GM12801 (cell line): ENCODE measurements around the gene NLGN4X.

Experiments
- CTCF ChIP-seq: IDR thresholded peaks from one replicate; pipeline ENCODE4 v1.5.1; 2011; ENCODE audit warnings: control low read depth; ENCODE audit not compliant: insufficient read length; ENCODE audit errors: extremely low read depth

NLGN4X gene

DNA sequence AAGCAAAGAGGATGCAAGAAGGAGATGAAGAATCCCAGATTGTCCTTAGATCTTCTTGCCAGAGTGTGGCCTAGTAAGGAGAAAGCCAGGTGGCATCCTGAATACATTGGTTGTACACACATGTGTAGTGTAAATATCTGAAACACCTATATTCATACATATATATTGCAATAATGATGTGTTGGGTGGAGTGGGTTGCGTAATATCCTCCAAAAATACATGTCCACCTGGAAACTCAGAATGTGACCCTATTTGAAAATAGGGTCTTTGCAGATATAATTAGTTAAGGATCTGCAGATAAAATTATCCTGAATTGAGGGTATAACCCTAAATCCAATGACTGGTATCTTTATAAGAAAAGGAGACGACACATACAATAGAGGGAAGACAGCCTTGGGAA lies 216.3 kb downstream of the NLGN4X start:
- TF ChIP-seq CTCF, result no peak

- no peak for TF ChIP-seq CTCF
Measured at GRCh38 chrX:6005856-6006255, 222.8 kb downstream of the NLGN4X start.

DNA sequence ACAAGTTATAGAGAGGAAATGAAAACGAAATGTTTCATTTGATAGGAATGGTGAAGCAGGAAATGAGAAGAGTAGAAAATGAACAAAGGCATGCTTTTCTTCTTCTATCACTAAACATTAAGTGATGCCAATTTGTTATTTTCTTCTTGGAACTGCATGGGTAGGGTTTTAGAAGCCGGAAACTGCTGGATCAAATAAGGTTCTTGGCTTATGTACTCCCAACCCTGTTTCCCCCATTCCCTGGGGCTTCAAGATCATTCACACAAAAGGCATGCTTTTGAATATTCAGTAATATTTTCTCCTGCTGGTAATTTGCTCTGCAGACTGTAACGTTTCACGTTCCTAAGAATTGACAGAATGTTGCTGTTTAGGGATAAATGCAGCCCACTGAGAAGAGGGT lies 224.1 kb downstream of the NLGN4X start:
- TF ChIP-seq CTCF, result no peak

DNA sequence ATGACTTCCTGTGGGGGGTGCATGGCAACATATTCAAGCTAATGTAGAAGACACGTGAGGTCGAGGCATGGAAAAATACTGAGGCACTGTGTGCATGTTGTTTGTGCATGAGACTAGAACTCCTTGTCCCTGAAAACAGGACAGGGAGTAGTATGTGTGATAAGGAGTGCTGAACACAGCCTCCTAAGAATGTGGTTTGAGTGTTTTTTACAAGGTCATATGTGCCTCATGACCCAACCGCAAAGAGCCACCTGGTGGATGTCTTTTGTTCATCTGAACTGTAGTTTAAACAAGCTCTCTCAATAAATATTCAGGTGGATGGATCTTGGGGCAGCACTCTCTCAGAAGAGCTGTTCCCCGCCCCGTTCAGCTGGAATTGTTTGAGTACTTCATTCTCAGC lies 226.6 kb downstream of the NLGN4X start:
- TF ChIP-seq CTCF, result no peak

GRCh38 chrX:5998901-5999300 lies 229.8 kb downstream of the NLGN4X start:
- no peak for TF ChIP-seq CTCF

GRCh38 chrX:5998456-5998855 lies 230.2 kb downstream of the NLGN4X start:
- TF ChIP-seq CTCF, result no peak

DNA sequence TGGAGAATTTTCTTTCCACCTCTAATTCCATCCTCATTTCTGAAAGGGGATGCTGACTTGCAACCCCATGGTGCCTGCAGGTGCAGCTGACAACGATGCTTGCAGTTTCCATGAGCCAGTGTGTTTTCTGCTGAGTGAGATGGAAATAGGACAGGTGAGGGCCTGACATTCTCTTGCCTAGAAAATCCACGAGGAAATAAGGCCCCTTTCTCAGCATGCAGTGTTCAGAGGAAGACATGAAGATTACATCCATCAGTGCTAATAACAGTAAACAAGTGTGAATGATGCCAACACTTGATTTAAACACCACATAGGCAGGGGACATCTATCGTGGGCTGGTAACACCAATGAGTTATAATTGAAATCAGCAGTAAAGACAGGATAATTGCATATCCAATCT lies 237.3 kb downstream of the NLGN4X start:
- TF ChIP-seq CTCF, result no peak

GRCh38 chrX:5979338-5979737 lies 249.3 kb downstream of the NLGN4X start:
- no peak for TF ChIP-seq CTCF
